Stomach (tissue), 9 donors: Measurements from ENCODE around the gene WTAP. TPM values are rescaled to one million over a fixed set of nuclear protein-coding genes. Genes with fewer than 3 reads are reported as not detected.
"Not testable (repeated sequence)": the region's sequence is repeated elsewhere in the genome, so short reads cannot be mapped to it uniquely, and the experiment has no call there.

Experiments used
- DNase-seq, 2 donors: peaks; one replicate each; pipeline versions ENCODE4 v3.0.0 to v3.0.0-alpha.2; 2013 to 2019
- H3K27ac ChIP-seq, 5 donors: fragments of 200-600 bp in 4 of 5; sonication (generic) in 4 of 5; one replicate each; pipeline ENCODE4 v1.5.1; 2013 to 2019; ENCODE audit warnings: mild to moderate bottlenecking in 1 of 5, moderate library complexity in 1 of 5
- H3K27me3 ChIP-seq, 3 donors: fragments of 200-600 bp; sonication (generic); one replicate each; pipeline ENCODE4 v1.5.1; 2017 to 2019; ENCODE audit warnings: mixed run types in 1 of 3
- H3K36me3 ChIP-seq, 4 donors: fragments of 200-600 bp; sonication (generic); 1 replicate in 3 of 4; 2 replicates in 1 of 4; pipeline ENCODE4 v1.5.1; 2016 to 2019
- H3K4me1 ChIP-seq, 4 donors: fragments of 200-600 bp; sonication (generic); one replicate each; pipeline ENCODE4 v1.5.1; 2016 to 2019
- H3K4me3 ChIP-seq, 4 donors: fragments of 200-600 bp; sonication (generic) in 3 of 4; one replicate each; pipeline ENCODE4 v1.5.1; 2016 to 2019; ENCODE audit warnings: mild to moderate bottlenecking in 1 of 4
- H3K9me3 ChIP-seq, 4 donors: fragments of 200-600 bp; sonication (generic); one replicate each; pipeline ENCODE4 v1.5.1; 2016 to 2019
- CTCF ChIP-seq, 7 experiments: fragments of 450-650 bp in 4 of 7; fragments of 200-600 bp in 3 of 7; sonication (generic) in 3 of 7; IDR thresholded peaks; one replicate each; pipeline ENCODE4 v1.5.1; 2016 to 2019; ENCODE audit warnings: antibody characterized with exemption in 7 of 7, control low read depth in 2 of 7, mild to moderate bottlenecking in 1 of 7
- EP300 ChIP-seq: sonication (generic); formaldehyde crosslinking; IDR thresholded peaks from one replicate; pipeline ENCODE4 v1.6.1; 2017; ENCODE audit warnings: antibody characterized with exemption
- POLR2A ChIP-seq, 4 donors: fragments of 450-650 bp; IDR thresholded peaks; one replicate each; pipeline ENCODE4 v1.6.1; 2016; ENCODE audit warnings: antibody characterized with exemption in 4 of 4, control low read depth in 2 of 4, mild to moderate bottlenecking in 1 of 4, moderate library complexity in 1 of 4
- POLR2AphosphoS5 ChIP-seq, 3 donors: sonication (generic); formaldehyde crosslinking; IDR thresholded peaks; one replicate each; pipeline ENCODE4 v1.6.1; 2016; ENCODE audit warnings: antibody characterized with exemption in 3 of 3
- WGBS, 5 donors: extraction: QIAGEN DNeasy Blood & Tissue Kit in 3 of 5; methylation state at CpG; one replicate each; pipeline versions ENCODE4 v1.1.5 to v1.1.7; 2013 to 2018; 5-methylcytosine and 5-hydroxymethylcytosine counted together
- intact Hi-C: fragments of 100-400 bp; cut with DNase I; formaldehyde crosslinking; loops from one replicate; pipeline ENCODE4 v1.15.1; 2023; ENCODE audit warnings: low total_unique reads
- polyA plus RNA-seq, 3 donors: library from polyadenylated mRNA; stranded (reverse); fragments of 200-250 nt; gene quantifications; one replicate each; pipeline ENCODE4 v1.2.3, GENCODE V29; 2013
- total RNA-seq, 5 donors: library from RNA; depleted of rRNA; stranded (reverse); fragments of >200 nt; gene quantifications; one replicate each; pipeline versions ENCODE4 v1.1.0 to v1.2.3, GENCODE V29; 2014 to 2016
- donor health status: healthy with polysubstance abuse.
- donor health status: Bipolar disorder and iron deficiency.
- donor health status: healthy.

WTAP gene
- total and polyA plus RNA-seq, 8 donors, result 35.0 to 125 (median 78.6) TPM

- TF ChIP-seq POLR2A (IDR thresholded peaks at IDR 0.05) (no peak), POLR2AphosphoS5 (IDR thresholded peaks at IDR 0.05) (no peak), EP300 (no peak), CTCF (IDR thresholded peaks at IDR 0.05) (no peak)
- intact Hi-C loops, result no loop called here
- no peaks in the 10 kb centered on the region for H3K9me3 ChIP-seq
- DNase-seq, result no peak
- peaks cover 0 to 42% (median 7%) of the 10 kb centered on the region in 4 donors for H3K4me1 ChIP-seq
- WGBS, 5 donors, result 33 to 77% (median 54%) methylated on average over 1 of the region's 1 CpG
- H3K27me3 ChIP-seq, result no peaks in the 10 kb centered on the region
- no peak overlapping the region for H3K27ac ChIP-seq
- peaks cover 52 to 100% (median 98%) of the 10 kb centered on the region in 4 donors for H3K36me3 ChIP-seq
- no peak overlapping the region for H3K4me3 ChIP-seq
Observed at GRCh38 chr6:159746759-159747158, 19.5 kb downstream of the WTAP start.

GRCh38 chr6:159748127-159748526 lies 20.8 kb downstream of the WTAP start:
- H3K36me3 ChIP-seq, result peaks cover 41 to 100% (median 98%) of the 10 kb centered on the region in 4 donors
- 57 to 73% (median 61%) methylated on average over 7 of the region's 7 CpGs for WGBS, 5 donors
- peak overlapping the region in 1 of 5 donors; percentile 4 for H3K27ac ChIP-seq
- intact Hi-C loops, H3K9me3 ChIP-seq, H3K4me3 ChIP-seq, DNase-seq, H3K27me3 ChIP-seq: not testable (repeated sequence)
- peaks cover 0 to 37% (median 6%) of the 10 kb centered on the region in 4 donors for H3K4me1 ChIP-seq

GRCh38 chr6:159751448-159751847 lies 24.1 kb downstream of the WTAP start:
- no peak overlapping the region for H3K27ac ChIP-seq
- peaks cover 36 to 100% (median 98%) of the 10 kb centered on the region in 4 donors for H3K36me3 ChIP-seq
- TF ChIP-seq EP300 (no peak), POLR2AphosphoS5 (IDR thresholded peaks at IDR 0.05) (no peak), POLR2A (IDR thresholded peaks at IDR 0.05) (no peak), CTCF (IDR thresholded peaks at IDR 0.05) (no peak)
- H3K27me3 ChIP-seq, result no peaks in the 10 kb centered on the region
- DNase-seq, result no peak
- intact Hi-C loops, result loop anchor here (10.0 kb wide), 1 partner anchor 67 kb away; no protein-coding TSS in a partner anchor
- peaks cover 0 to 38% (median under 1%) of the 10 kb centered on the region in 4 donors for H3K4me1 ChIP-seq
- H3K9me3 ChIP-seq, result no peaks in the 10 kb centered on the region
- H3K4me3 ChIP-seq, result no peak overlapping the region
- 79 to 89% (median 81%) methylated on average over 3 of the region's 3 CpGs for WGBS, 5 donors

GRCh38 chr6:159753081-159753872 lies 26.0 kb downstream of the WTAP start:
- H3K27me3 ChIP-seq, result no peaks in the 10 kb centered on the region
- 79 to 85% (median 84%) methylated on average over 6 of the region's 6 CpGs for WGBS, 5 donors
- DNase-seq, result no peak
- intact Hi-C loops, result loop anchor here (10.0 kb wide), 1 partner anchor 68 kb away; no protein-coding TSS in a partner anchor
- TF ChIP-seq POLR2A (IDR thresholded peaks at IDR 0.05) (no peak), POLR2AphosphoS5 (IDR thresholded peaks at IDR 0.05) (peak in 1 of 3 donors; percentile 9)
- no peaks in the 10 kb centered on the region for H3K9me3 ChIP-seq
- peaks cover 0 to 31% (median 0%) of the 10 kb centered on the region in 4 donors for H3K4me1 ChIP-seq
- no peak overlapping the region for H3K27ac ChIP-seq
- H3K36me3 ChIP-seq, result peaks cover 41 to 100% (median 98%) of the 10 kb centered on the region in 4 donors
- no peak overlapping the region for H3K4me3 ChIP-seq

- TF ChIP-seq POLR2A (IDR thresholded peaks at IDR 0.05) (no peak), EP300 (no peak), CTCF (IDR thresholded peaks at IDR 0.05) (no peak), POLR2AphosphoS5 (IDR thresholded peaks at IDR 0.05) (no peak)
- no peaks in the 10 kb centered on the region for H3K27me3 ChIP-seq
- peaks cover 40 to 98% (median 94%) of the 10 kb centered on the region in 4 donors for H3K36me3 ChIP-seq
Observed at GRCh38 chr6:159754401-159754800, 27.1 kb downstream of the WTAP start.

More at GRCh38 chr6:159754401-159754800, 27.1 kb downstream of the WTAP start:
- 74 to 91% (median 83%) methylated on average over 2 of the region's 2 CpGs for WGBS, 5 donors
- Histone ChIP-seq H3K4me3 (no peak overlapping the region), H3K9me3 (no peaks in the 10 kb centered on the region), H3K27ac (no peak overlapping the region), H3K4me1 (peaks cover 0 to 25% (median 0%) of the 10 kb centered on the region in 4 donors)
- intact Hi-C loops, result loop anchor here (10.0 kb wide), 1 partner anchor 70 kb away; no protein-coding TSS in a partner anchor
- no peak for DNase-seq
